SHP77 treated with DMSO at 0.1 percent for 48 hours (cell line): ENCODE data around the gene FASTK.
"Not testable (repeated sequence)": the region's sequence is repeated elsewhere in the genome, so short reads cannot be mapped to it uniquely, and the experiment has no call there.

Experiments
- DNase-seq: peaks from one replicate; lab custom pipeline; 2025; lab: John Stamatoyannopoulos, UW

The FASTK gene

GRCh38 chr7:151026771-151027727 is 53.6 kb downstream of the FASTK start:
- DNase-seq, result not testable (repeated sequence)
